Neural cell (in vitro differentiated cells): ENCODE data around the gene MAGEC3. TPM values are rescaled to one million over a fixed set of nuclear protein-coding genes. Genes with fewer than 3 reads are reported as not detected.

Source experiments
- H2AFZ ChIP-seq: fragments of 200-600, 300-800 bp; sonication (generic), shearing (Covaris generic); 2 replicates; pipeline ENCODE4 v1.6.0; 2014; ENCODE audit warnings: low read depth, mild to moderate bottlenecking, antibody characterized with exemption, low read length, moderate library complexity
- H3F3A ChIP-seq: fragments of 200-600 bp; shearing (Covaris generic); 2 replicates; pipeline ENCODE4 v1.6.1; 2016; ENCODE audit warnings: mild to moderate bottlenecking, moderate library complexity, mixed read lengths, antibody characterized with exemption, low read length; ENCODE audit not compliant: insufficient read depth, poor library complexity, severe bottlenecking
- H3K27ac ChIP-seq: fragments of 200-600, 300-800 bp; sonication (generic), shearing (Covaris generic); 2 replicates; pipeline ENCODE4 v1.5.1; 2014; ENCODE audit warnings: mild to moderate bottlenecking, low read length, moderate library complexity
- H3K27me3 ChIP-seq: fragments of 300-800, 200-600 bp; sonication (generic), shearing (Covaris generic); 2 replicates; pipeline ENCODE4 v1.6.0; 2014; ENCODE audit warnings: mild to moderate bottlenecking, low read depth, low read length, moderate library complexity; ENCODE audit not compliant: insufficient read depth
- H3K36me3 ChIP-seq: fragments of 300-800, 200-600 bp; sonication (generic), shearing (Covaris generic); 2 replicates; pipeline ENCODE4 v1.5.1; 2014; ENCODE audit warnings: mild to moderate bottlenecking, antibody characterized with exemption, low read length, moderate library complexity; ENCODE audit not compliant: insufficient read depth
- H3K4me2 ChIP-seq: fragments of 300-800, 200-600 bp; sonication (generic), shearing (Covaris generic); 2 replicates; pipeline ENCODE4 v1.6.0; 2014; ENCODE audit warnings: mild to moderate bottlenecking, low read length
- H3K4me3 ChIP-seq: fragments of 300-800, 200-600 bp; sonication (generic), shearing (Covaris generic); 2 replicates; pipeline ENCODE4 v1.5.1; 2014; ENCODE audit warnings: mild to moderate bottlenecking, low read length, moderate library complexity
- H3K79me2 ChIP-seq: fragments of 200-600 bp; shearing (Covaris generic); replicated peaks from 2 replicates; pipeline ENCODE4 v1.6.0; 2014; ENCODE audit warnings: mild to moderate bottlenecking, low read length, moderate library complexity; ENCODE audit not compliant: insufficient read depth
- H3K9ac ChIP-seq: fragments of 300-800, 200-600 bp; sonication (generic), shearing (Covaris generic); 2 replicates; pipeline ENCODE4 v1.6.1; 2016; ENCODE audit warnings: mild to moderate bottlenecking, low read length, mixed read lengths
- H3K9me2 ChIP-seq: fragments of 200-600 bp; shearing (Covaris generic); 2 replicates; pipeline ENCODE4 v1.6.1; 2016; ENCODE audit warnings: mild to moderate bottlenecking, low read length, mixed read lengths; ENCODE audit not compliant: insufficient read depth
- H3K9me3 ChIP-seq: fragments of 200-600, 300-800 bp; sonication (generic), shearing (Covaris generic); 2 replicates; pipeline ENCODE4 v1.6.1; 2016; ENCODE audit warnings: mild to moderate bottlenecking, mixed run types, low read length, moderate library complexity, mixed read lengths
- H4K20me1 ChIP-seq: fragments of 200-600 bp; shearing (Covaris generic); 2 replicates; pipeline ENCODE4 v1.6.1; 2016; ENCODE audit warnings: mild to moderate bottlenecking, mixed run types; ENCODE audit not compliant: insufficient read depth
- CTCF ChIP-seq: fragments of 450-650 bp; IDR thresholded peaks from 2 replicates; pipeline ENCODE4 v1.5.1; 2014; ENCODE audit warnings: antibody characterized with exemption, mild to moderate bottlenecking, moderate library complexity; ENCODE audit not compliant: poor library complexity, severe bottlenecking
- EP300 ChIP-seq: fragments of 450-650 bp; conservative IDR thresholded peaks from 2 replicates; pipeline ENCODE4 v1.6.1; 2014; ENCODE audit warnings: antibody characterized with exemption, mild to moderate bottlenecking, moderate library complexity; ENCODE audit not compliant: poor library complexity, severe bottlenecking
- EZH2 ChIP-seq: fragments of 200-600, 300-800 bp; shearing (Covaris generic), sonication (generic); IDR thresholded peaks from 2 replicates; pipeline ENCODE4 v1.6.1; 2014; ENCODE audit warnings: antibody characterized with exemption, low read length, borderline replicate concordance, mild to moderate bottlenecking; ENCODE audit not compliant: insufficient read depth, poor library complexity, severe bottlenecking
- MXI1 ChIP-seq: fragments of 450-650 bp; conservative IDR thresholded peaks from 2 replicates; pipeline ENCODE4 v1.6.1; 2014; ENCODE audit warnings: antibody characterized with exemption, mild to moderate bottlenecking; ENCODE audit not compliant: poor library complexity, severe bottlenecking
- POLR2AphosphoS5 ChIP-seq: IDR thresholded peaks from 2 replicates; pipeline ENCODE4 v1.6.1; 2012
- RAD21 ChIP-seq: fragments of 450-650 bp; conservative IDR thresholded peaks from 2 replicates; pipeline ENCODE4 v1.6.1; 2014; ENCODE audit warnings: antibody characterized with exemption, mild to moderate bottlenecking, moderate library complexity
- SMC3 ChIP-seq: fragments of 450-650 bp; conservative IDR thresholded peaks from 2 replicates; pipeline ENCODE4 v1.6.1; 2014; ENCODE audit warnings: antibody characterized with exemption, mild to moderate bottlenecking, moderate library complexity; ENCODE audit not compliant: poor library complexity
- TAF1 ChIP-seq: IDR thresholded peaks from 2 replicates; pipeline ENCODE4 v1.6.1; 2012; ENCODE audit warnings: low read depth
- polyA minus RNA-seq: library from RNA; depleted of rRNA, polyadenylated mRNA; stranded (reverse); fragments of >200 nt; gene quantifications from 2 replicates; pipeline ENCODE4 v1.2.3, GENCODE V29; 2014
- polyA plus RNA-seq: library from polyadenylated mRNA; depleted of rRNA; stranded (reverse); fragments of >200 nt; gene quantifications from 2 replicates; pipeline ENCODE4 v1.2.3, GENCODE V29; 2014
- TF ChIP-seq, protein P1 (sequence below): IDR thresholded peaks from 2 replicates; pipeline ENCODE4 v1.6.1; 2012; ENCODE audit warnings: borderline replicate concordance

The MAGEC3 gene
- polyA plus RNA-seq (2.3 and 3.6 TPM in 2 replicates), polyA minus RNA-seq (1.0 TPM in 1 of 2 replicates, not detected in the other)

DNA sequence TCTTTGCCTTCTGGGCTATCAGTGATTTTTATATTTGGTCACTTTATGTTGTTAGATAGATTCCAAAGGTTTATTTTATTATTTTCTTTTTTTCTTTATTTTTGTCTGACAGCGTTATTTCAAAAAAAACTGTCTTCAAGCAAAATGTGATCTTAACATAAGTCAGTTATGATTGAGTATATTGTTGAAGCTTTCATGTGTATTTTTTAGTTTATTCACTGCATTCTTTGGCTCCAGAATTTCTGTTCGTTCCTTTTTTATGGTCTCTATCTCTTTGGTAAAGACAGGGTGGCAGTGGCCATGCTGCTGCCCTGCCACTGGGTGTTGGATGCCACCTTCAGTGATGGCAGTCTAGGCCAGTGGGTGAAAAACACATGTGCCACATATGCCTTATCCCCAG, at the start of gene MAGEC3:
Gene MAGEC3 (plus strand): TSS at position 301 of the 400 bp plus-strand sequence. CDS start 0 bp downstream, at position 301.
- Histone ChIP-seq H3K9me2 (no peaks in the 10 kb centered on the region), H3K36me3 (no peaks in the 10 kb centered on the region), H3F3A (no peaks in the 10 kb centered on the region), H3K27me3 (no peaks in the 10 kb centered on the region), H3K9me3 (no peaks in the 10 kb centered on the region), H3K79me2 (no peaks in the 10 kb centered on the region), H3K27ac (no peak within 1 kb of the TSS), H4K20me1 (no peaks in the 10 kb centered on the region), H3K4me2 (no peak within 1 kb of the TSS), H3K4me3 (no peak within 1 kb of the TSS), H2AFZ (no peak within 1 kb of the TSS), H3K9ac (no peak within 1 kb of the TSS)
- no peak for TF ChIP-seq MXI1
- no peak for TF ChIP-seq CTCF
- TF ChIP-seq, protein P1, sequence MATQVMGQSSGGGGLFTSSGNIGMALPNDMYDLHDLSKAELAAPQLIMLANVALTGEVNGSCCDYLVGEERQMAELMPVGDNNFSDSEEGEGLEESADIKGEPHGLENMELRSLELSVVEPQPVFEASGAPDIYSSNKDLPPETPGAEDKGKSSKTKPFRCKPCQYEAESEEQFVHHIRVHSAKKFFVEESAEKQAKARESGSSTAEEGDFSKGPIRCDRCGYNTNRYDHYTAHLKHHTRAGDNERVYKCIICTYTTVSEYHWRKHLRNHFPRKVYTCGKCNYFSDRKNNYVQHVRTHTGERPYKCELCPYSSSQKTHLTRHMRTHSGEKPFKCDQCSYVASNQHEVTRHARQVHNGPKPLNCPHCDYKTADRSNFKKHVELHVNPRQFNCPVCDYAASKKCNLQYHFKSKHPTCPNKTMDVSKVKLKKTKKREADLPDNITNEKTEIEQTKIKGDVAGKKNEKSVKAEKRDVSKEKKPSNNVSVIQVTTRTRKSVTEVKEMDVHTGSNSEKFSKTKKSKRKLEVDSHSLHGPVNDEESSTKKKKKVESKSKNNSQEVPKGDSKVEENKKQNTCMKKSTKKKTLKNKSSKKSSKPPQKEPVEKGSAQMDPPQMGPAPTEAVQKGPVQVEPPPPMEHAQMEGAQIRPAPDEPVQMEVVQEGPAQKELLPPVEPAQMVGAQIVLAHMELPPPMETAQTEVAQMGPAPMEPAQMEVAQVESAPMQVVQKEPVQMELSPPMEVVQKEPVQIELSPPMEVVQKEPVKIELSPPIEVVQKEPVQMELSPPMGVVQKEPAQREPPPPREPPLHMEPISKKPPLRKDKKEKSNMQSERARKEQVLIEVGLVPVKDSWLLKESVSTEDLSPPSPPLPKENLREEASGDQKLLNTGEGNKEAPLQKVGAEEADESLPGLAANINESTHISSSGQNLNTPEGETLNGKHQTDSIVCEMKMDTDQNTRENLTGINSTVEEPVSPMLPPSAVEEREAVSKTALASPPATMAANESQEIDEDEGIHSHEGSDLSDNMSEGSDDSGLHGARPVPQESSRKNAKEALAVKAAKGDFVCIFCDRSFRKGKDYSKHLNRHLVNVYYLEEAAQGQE: no peak
- TF ChIP-seq POLR2AphosphoS5: no peak
- no peak for TF ChIP-seq EZH2
- TF ChIP-seq RAD21: no peak
- no peak for TF ChIP-seq TAF1
- no peak for TF ChIP-seq SMC3
- TF ChIP-seq EP300: no peak

DNA sequence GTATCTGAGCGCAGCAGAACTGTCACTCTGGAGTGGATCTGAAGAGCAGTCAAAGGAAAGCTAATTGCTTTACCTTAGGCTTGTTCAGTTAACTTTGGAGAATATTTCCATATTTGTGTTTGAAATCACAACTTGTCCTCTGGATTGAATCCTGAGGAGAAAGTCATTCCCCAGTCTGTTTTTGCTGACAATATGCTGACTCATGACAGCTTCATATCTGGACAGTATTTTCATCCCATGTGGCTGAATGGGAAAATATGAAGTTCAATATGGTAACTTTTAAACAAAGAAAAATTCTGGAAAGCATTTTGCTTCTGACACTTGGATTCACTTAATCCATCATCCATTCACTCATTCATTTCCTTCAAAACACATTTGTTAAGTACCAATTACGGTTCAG, 46.3 kb upstream of the MAGEC3 start:
- no peak for TF ChIP-seq POLR2AphosphoS5
- TF ChIP-seq MXI1: no peak
- no peak overlapping the region for H3K9ac ChIP-seq
- no peak overlapping the region for H3K27ac ChIP-seq
- no peaks in the 10 kb centered on the region for H3K9me2 ChIP-seq
- H2AFZ ChIP-seq: no peak overlapping the region
- no peaks in the 10 kb centered on the region for H3F3A ChIP-seq
- no peaks in the 10 kb centered on the region for H3K9me3 ChIP-seq
- no peaks in the 10 kb centered on the region for H3K27me3 ChIP-seq
- no peaks in the 10 kb centered on the region for H4K20me1 ChIP-seq
- H3K4me2 ChIP-seq: no peak overlapping the region
- H3K4me3 ChIP-seq: no peak overlapping the region
- H3K36me3 ChIP-seq: no peaks in the 10 kb centered on the region
- no peaks in the 10 kb centered on the region for H3K79me2 ChIP-seq

DNA sequence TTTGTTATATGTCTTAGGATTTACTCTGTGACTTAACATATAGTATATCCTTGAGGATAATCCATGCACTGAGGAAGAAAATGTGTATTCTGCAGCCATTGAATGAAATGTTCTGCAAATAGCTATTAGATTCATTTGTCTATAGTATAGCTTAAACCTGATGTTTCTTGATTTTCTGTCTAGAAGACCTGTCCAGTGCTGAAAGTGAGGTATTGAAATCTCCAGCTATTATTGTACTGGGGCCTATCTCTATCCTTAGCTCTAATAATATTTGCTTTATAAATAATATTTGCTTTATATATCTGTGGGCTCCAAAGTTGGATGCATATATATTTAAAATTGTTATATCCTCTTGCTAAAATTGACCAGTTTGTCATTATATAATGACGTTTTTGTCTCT, 26.7 kb upstream of the MAGEC3 start:
- Histone ChIP-seq H3F3A (no peaks in the 10 kb centered on the region), H2AFZ (no peak overlapping the region), H4K20me1 (no peaks in the 10 kb centered on the region), H3K4me2 (no peak overlapping the region), H3K27ac (no peak overlapping the region), H3K9me3 (no peaks in the 10 kb centered on the region), H3K9ac (no peak overlapping the region), H3K36me3 (no peaks in the 10 kb centered on the region), H3K4me3 (no peak overlapping the region), H3K27me3 (no peaks in the 10 kb centered on the region), H3K79me2 (no peaks in the 10 kb centered on the region), H3K9me2 (no peaks in the 10 kb centered on the region)
- no peak for TF ChIP-seq POLR2AphosphoS5
- no peak for TF ChIP-seq TAF1
- TF ChIP-seq, protein P1: no peak
- TF ChIP-seq EP300: no peak
- no peak for TF ChIP-seq EZH2
- no peak for TF ChIP-seq CTCF
- TF ChIP-seq SMC3: no peak
- no peak for TF ChIP-seq RAD21
- no peak for TF ChIP-seq MXI1
